Kidney glomerular epithelial cell (primary cell): ENCODE results near the gene UNC5C.

ENCODE experiments used
- DNase-seq: peaks from one replicate; lab custom pipeline; 2025; lab: John Stamatoyannopoulos, UW

The UNC5C gene

GRCh38 chr4:95548738-95549245 is at the start of gene UNC5C:
Gene UNC5C, minus strand, starts transcription at chr4:95548973.
- DNase-seq, result peak; percentile 76

- DNase-seq, result no peak
These were observed 47.9 kb upstream of the UNC5C start for GRCh38 chr4:95596676-95597075.

GRCh38 chr4:95594629-95595028 is 45.9 kb upstream of the UNC5C start:
- DNase-seq, result no peak

- no peak for DNase-seq
These were observed 45.2 kb upstream of the UNC5C start for GRCh38 chr4:95594013-95594412.

GRCh38 chr4:95591278-95591677 is 42.5 kb upstream of the UNC5C start:
- DNase-seq, result no peak

- no peak for DNase-seq
These were observed 41.8 kb upstream of the UNC5C start for GRCh38 chr4:95590615-95591014.

- no peak for DNase-seq
These were observed 36.4 kb upstream of the UNC5C start for GRCh38 chr4:95585016-95585695.

- no peak for DNase-seq
These were observed 31.5 kb upstream of the UNC5C start for GRCh38 chr4:95580226-95580625.

GRCh38 chr4:95572304-95572991 is 23.7 kb upstream of the UNC5C start:
- peak; percentile 58 for DNase-seq

- no peak for DNase-seq
These were observed 22.8 kb upstream of the UNC5C start for GRCh38 chr4:95571577-95571976.

GRCh38 chr4:95563638-95564337 is 15.0 kb upstream of the UNC5C start:
- no peak for DNase-seq

- DNase-seq, result no peak
These were observed 12.0 kb upstream of the UNC5C start for GRCh38 chr4:95560774-95561173.

GRCh38 chr4:95556207-95556859 is 7.6 kb upstream of the UNC5C start:
- DNase-seq, result no peak

- no peak for DNase-seq
These were observed 4.3 kb upstream of the UNC5C start for GRCh38 chr4:95552942-95553550.

- DNase-seq, result no peak
These were observed 2.9 kb upstream of the UNC5C start for GRCh38 chr4:95551653-95552052.

GRCh38 chr4:95550115-95550987 is 1.6 kb upstream of the UNC5C start:
- DNase-seq, result no peak

GRCh38 chr4:95549246-95550114 is 707 bp upstream of the UNC5C start:
- DNase-seq, result no peak

GRCh38 chr4:95547715-95548471 is 880 bp downstream of the UNC5C start:
- no peak for DNase-seq
